Endodermal cell (in vitro differentiated cells): ENCODE data around the gene CLCNKA. TPM values are rescaled to one million over a fixed set of nuclear protein-coding genes. Genes with fewer than 3 reads are reported as not detected.
"Not testable (repeated sequence)": the region's sequence is repeated elsewhere in the genome, so short reads cannot be mapped to it uniquely, and the experiment has no call there.

Experiments used
- DNase-seq: peaks from one replicate; pipeline ENCODE4 v3.0.0-alpha.2; 2017
- H3K27ac ChIP-seq: 2 replicates; pipeline ENCODE4 v1.5.1; 2013; ENCODE audit warnings: mild to moderate bottlenecking, low read depth, low read length, moderate library complexity
- H3K27me3 ChIP-seq: 2 replicates; pipeline ENCODE4 v1.6.1; 2013; ENCODE audit warnings: mild to moderate bottlenecking, low read length, moderate library complexity; ENCODE audit not compliant: insufficient read depth, control insufficient read depth, poor library complexity, severe bottlenecking
- H3K36me3 ChIP-seq: 2 replicates; pipeline ENCODE4 v1.7.0; 2013; ENCODE audit warnings: mild to moderate bottlenecking, low read length, moderate library complexity; ENCODE audit not compliant: control insufficient read depth, insufficient read depth
- H3K4me1 ChIP-seq: one replicate; pipeline ENCODE4 v1.7.0; 2013; ENCODE audit warnings: low read length; ENCODE audit not compliant: control insufficient read depth, insufficient read depth
- H3K4me3 ChIP-seq: 2 replicates; pipeline ENCODE4 v1.5.1; 2013; ENCODE audit warnings: mild to moderate bottlenecking, low read length, moderate library complexity
- H3K9ac ChIP-seq: 2 replicates; pipeline ENCODE4 v1.6.1; 2013; ENCODE audit warnings: mild to moderate bottlenecking, low read length, moderate library complexity; ENCODE audit not compliant: poor library complexity, severe bottlenecking; ENCODE audit errors: extremely low read depth
- H3K9me3 ChIP-seq: 2 replicates; pipeline ENCODE4 v1.6.1; 2013; ENCODE audit warnings: mild to moderate bottlenecking, low read length, moderate library complexity; ENCODE audit not compliant: control insufficient read depth
- H3K27ac Mint-ChIP-seq: 2 replicates; pipeline ENCODE4 v1.8.0; 2020; ENCODE audit warnings: mixed read lengths
- H3K27me3 Mint-ChIP-seq: 2 replicates; pipeline ENCODE4 v1.8.0; 2021; ENCODE audit warnings: mild to moderate bottlenecking, mixed read lengths; ENCODE audit not compliant: insufficient read depth
- H3K36me3 Mint-ChIP-seq: 2 replicates; pipeline ENCODE4 v1.8.0; 2020; ENCODE audit warnings: low read depth, mixed read lengths
- H3K4me1 Mint-ChIP-seq: 2 replicates; pipeline ENCODE4 v1.8.0; 2020; ENCODE audit warnings: mixed read lengths
- H3K4me3 Mint-ChIP-seq: 2 replicates; pipeline ENCODE4 v1.8.0; 2020; ENCODE audit warnings: mild to moderate bottlenecking, moderate library complexity, mixed read lengths
- H3K9me3 Mint-ChIP-seq: 2 replicates; pipeline ENCODE4 v1.8.0; 2020; ENCODE audit warnings: mild to moderate bottlenecking, mixed read lengths
- WGBS, 2 experiments: methylation state at CpG; one replicate each; pipeline versions ENCODE4 v1.1.5 to v1.1.7; 2013; ENCODE audit warnings: missing lambda C conversion rate in 2 of 2, mixed read lengths in 1 of 2; ENCODE audit not compliant: insufficient coverage in 1 of 2, insufficient read length in 1 of 2; 5-methylcytosine and 5-hydroxymethylcytosine counted together
- total RNA-seq, 2 donors: library from RNA; stranded (reverse); fragmentation: NEBNext Ultra II Directional in 1 of 2; extraction: Animal tissue kit (Norgen Biotek cat#: 25700) in 1 of 2; gene quantifications; 2 replicates in 1 of 2; 3 replicates in 1 of 2; pipeline ENCODE4 v1.2.1, GENCODE V29; 2021
- TF ChIP-seq, protein P1 (sequence below): fragments of 200-600 bp; sonication (generic); conservative IDR thresholded peaks from 2 replicates; pipeline ENCODE4 v1.5.0; 2021; ENCODE audit warnings: antibody characterized with exemption, mild to moderate bottlenecking

The CLCNKA gene
- total RNA-seq, 2 donors from 2014 or later: 3.2 to 3.5 TPM

DNA sequence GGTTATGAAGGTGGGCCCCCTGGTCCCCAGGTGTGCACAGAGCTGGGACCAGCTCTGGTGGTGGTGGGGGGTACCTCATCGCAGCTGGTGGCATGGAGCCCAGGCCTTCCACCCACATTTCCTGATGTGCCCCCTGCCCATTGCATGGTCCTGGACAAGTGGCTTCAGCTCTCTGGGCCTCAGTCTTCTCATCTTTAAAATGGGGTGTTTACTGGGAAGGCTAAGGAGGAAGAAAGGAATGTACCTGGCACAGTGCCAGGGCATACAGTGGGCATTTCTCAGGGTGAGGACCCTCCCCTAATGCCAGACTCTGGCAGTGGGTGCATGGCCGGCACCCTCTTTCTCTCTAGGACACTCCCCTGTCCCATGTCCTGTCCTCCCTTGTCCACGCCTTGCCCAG is 29.2 kb downstream of the CLCNKA start:
- Mint-ChIP-seq H3K36me3 (no peaks in the 10 kb centered on the region), H3K27ac (no peak overlapping the region), H3K27me3 (peaks cover 15% of the 10 kb centered on the region), H3K9me3 (no peaks in the 10 kb centered on the region), H3K4me3 (no peak overlapping the region), H3K4me1 (peaks cover 16% of the 10 kb centered on the region)
- WGBS, 2 experiments: 95 to 100% methylated on average over 2 to 3 of the region's 3 CpGs
- H3K36me3 ChIP-seq: no peaks in the 10 kb centered on the region
- no peak for DNase-seq
- H3K27ac ChIP-seq: no peak overlapping the region
- H3K4me3 ChIP-seq: no peak overlapping the region
- no peaks in the 10 kb centered on the region for H3K9me3 ChIP-seq
- H3K9ac ChIP-seq: no peak overlapping the region
- TF ChIP-seq, protein P1, sequence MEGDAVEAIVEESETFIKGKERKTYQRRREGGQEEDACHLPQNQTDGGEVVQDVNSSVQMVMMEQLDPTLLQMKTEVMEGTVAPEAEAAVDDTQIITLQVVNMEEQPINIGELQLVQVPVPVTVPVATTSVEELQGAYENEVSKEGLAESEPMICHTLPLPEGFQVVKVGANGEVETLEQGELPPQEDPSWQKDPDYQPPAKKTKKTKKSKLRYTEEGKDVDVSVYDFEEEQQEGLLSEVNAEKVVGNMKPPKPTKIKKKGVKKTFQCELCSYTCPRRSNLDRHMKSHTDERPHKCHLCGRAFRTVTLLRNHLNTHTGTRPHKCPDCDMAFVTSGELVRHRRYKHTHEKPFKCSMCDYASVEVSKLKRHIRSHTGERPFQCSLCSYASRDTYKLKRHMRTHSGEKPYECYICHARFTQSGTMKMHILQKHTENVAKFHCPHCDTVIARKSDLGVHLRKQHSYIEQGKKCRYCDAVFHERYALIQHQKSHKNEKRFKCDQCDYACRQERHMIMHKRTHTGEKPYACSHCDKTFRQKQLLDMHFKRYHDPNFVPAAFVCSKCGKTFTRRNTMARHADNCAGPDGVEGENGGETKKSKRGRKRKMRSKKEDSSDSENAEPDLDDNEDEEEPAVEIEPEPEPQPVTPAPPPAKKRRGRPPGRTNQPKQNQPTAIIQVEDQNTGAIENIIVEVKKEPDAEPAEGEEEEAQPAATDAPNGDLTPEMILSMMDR: no peak
- H3K27me3 ChIP-seq: no peaks in the 10 kb centered on the region
- peaks cover 2% of the 10 kb centered on the region for H3K4me1 ChIP-seq

DNA sequence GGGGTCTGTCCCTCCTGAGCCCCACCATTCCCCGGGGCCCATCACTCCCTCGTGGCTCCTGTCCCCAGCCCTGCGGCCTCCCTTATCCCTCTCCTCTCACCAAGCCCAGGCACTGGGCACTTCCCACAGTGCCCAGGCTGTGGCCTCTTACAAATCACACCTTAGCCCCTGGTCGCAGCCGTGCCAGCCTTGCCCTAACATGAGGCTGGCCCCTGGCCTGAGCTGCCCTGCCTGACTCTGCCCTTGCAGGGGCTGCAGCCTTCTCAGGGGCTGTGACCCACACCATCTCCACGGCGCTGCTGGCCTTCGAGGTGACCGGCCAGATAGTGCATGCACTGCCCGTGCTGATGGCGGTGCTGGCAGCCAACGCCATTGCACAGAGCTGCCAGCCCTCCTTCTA is 30.1 kb downstream of the CLCNKA start:
- DNase-seq, H3K27me3 ChIP-seq, H3K27ac Mint-ChIP-seq, H3K4me3 ChIP-seq, H3K9me3 ChIP-seq, H3K27ac ChIP-seq, H3K4me1 ChIP-seq, H3K9ac ChIP-seq, H3K4me3 Mint-ChIP-seq, H3K36me3 ChIP-seq, H3K36me3 Mint-ChIP-seq, H3K9me3 Mint-ChIP-seq: not testable (repeated sequence)
- 91 to 100% methylated on average over 2 to 12 of the region's 12 CpGs for WGBS, 2 experiments
- H3K27me3 Mint-ChIP-seq: peaks cover 10% of the 10 kb centered on the region
- H3K4me1 Mint-ChIP-seq: peaks cover 19% of the 10 kb centered on the region

DNA sequence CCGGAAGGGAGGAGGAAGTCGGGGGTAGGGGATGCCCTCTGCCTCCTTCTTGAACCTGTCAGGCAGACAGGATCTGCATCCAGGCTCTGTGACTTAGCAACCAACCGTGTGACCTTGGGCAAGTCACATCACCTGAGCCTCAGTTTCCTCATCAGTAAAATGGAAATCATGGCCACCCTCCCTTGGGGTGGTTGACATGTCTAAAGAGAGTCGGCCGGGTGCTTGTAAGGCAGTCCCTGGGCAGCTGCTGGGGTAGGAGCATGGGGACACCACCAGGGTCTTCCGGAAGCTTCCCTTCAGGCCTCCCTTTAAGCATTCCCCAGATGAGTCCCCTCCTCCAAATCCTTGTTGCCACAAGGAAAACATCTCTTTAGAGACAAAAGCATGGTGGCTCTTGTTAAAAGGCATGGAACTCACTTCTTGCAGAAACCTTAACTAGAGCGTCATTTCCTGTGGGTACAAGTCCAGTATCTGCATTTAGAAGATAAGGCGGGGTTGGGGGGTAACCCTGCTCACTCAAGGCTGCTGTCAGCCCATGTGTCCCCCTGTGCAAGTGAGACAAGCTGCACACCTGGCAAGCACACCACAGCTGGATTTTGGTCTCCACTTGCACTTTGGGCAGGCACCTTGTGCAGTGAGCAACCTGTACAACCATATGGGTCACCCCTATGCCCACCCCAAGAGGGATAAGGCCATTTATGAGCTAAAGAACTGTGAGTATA is 32.1 kb downstream of the CLCNKA start:
- H3K36me3 ChIP-seq: no peaks in the 10 kb centered on the region
- no peak overlapping the region for H3K4me3 Mint-ChIP-seq
- no peaks in the 10 kb centered on the region for H3K27me3 ChIP-seq
- TF ChIP-seq, protein P1: no peak
- no peaks in the 10 kb centered on the region for H3K9me3 Mint-ChIP-seq
- H3K4me3 ChIP-seq: no peak overlapping the region
- peaks cover 2% of the 10 kb centered on the region for H3K4me1 ChIP-seq
- H3K27me3 Mint-ChIP-seq: no peaks in the 10 kb centered on the region
- H3K27ac ChIP-seq: no peak overlapping the region
- WGBS, 2 experiments: 95 to 100% methylated on average over 2 to 7 of the region's 8 CpGs
- H3K27ac Mint-ChIP-seq: no peak overlapping the region
- H3K4me1 Mint-ChIP-seq: peaks cover 19% of the 10 kb centered on the region
- H3K9ac ChIP-seq: no peak overlapping the region
- no peak for DNase-seq
- no peaks in the 10 kb centered on the region for H3K36me3 Mint-ChIP-seq
- no peaks in the 10 kb centered on the region for H3K9me3 ChIP-seq
